Measurements from ENCODE around the gene BCL3. TPM values are rescaled to one million over a fixed set of nuclear protein-coding genes. Genes with fewer than 3 reads are reported as not detected.

BCL3 gene
- total and polyA plus RNA-seq, 10 of the 15 experiments (the other 5 are each of a cell fraction or from before 2014, with no cell fraction given) = 0.55 to 22.7 (median 3.6) TPM

DNA sequence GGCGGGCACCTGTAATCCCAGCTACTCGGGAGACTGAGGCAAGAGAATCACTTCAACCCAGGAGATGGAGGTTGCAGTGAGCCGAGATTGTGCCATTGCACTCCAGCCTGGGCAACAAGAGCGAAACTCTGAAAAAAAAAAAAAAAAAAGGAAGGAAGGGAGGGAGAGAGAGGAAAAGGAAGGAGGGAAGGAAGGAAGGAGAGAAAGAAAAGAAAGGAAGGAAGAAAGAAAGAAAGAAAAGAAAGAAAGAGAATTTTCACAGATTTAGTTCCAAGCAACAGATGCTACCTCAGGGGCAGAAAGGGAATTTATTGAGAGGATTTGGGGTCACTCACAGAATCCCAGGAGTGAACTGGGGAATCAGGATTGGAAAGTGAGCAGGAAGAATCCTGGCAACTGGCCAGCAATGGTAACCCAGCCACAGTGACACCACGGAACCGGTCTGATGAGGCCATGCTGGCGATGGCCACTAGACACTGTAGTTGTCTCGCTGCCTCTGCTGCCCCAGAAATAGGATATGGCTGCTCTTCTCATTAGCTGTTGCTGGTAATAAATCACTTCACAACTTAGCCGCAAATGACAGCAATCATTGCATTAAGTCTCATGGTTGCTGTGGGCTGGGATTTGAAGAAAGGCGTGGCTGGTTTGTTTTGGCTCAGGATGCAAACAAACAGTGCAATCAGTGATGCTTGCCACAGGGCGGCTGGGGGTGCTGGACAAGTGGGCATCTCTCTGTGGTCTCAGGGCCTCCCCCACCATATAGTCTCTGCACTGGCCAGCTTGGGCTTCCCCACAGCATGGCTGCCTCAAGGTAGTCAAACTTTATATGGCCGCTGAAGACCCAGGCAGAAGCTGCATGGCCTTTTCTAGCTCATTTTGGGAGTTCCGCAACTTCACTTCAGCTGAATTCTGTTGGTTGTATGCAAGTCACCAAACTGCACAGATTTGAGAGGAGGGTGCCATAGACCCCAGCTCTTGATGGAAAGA, 55.2 kb downstream of the BCL3 start:
- Histone ChIP-seq H3K4me3 (no peak overlapping the region), H4K20me1 (ENCODE audit: control insufficient read depth, insufficient read depth) (no peaks in the 10 kb centered on the region), H3K27ac (ENCODE audit: control insufficient read depth, insufficient read depth) (no peak overlapping the region), H3K4me2 (ENCODE audit: control insufficient read depth, insufficient read depth) (no peak overlapping the region), H3K36me3 (ENCODE audit: control insufficient read depth in 2 of 2, insufficient read depth in 2 of 2, low read length in 1 of 2) (no peaks in the 10 kb centered on the region), H3K79me2 (ENCODE audit: control insufficient read depth, insufficient read depth, low read length) (no peaks in the 10 kb centered on the region), H3K4me1 (ENCODE audit: control insufficient read depth, insufficient read depth, low read length) (peaks cover 11% of the 10 kb centered on the region), H3K27me3 (replicated peaks in 1 of 2; ENCODE audit: control insufficient read depth in 2 of 2, insufficient read depth in 2 of 2, low read length in 1 of 2) (no peaks in the 10 kb centered on the region; a peak in 2 of 4 replicates), H2AFZ (ENCODE audit: control insufficient read depth, low read depth, low read length) (no peak overlapping the region), H3K9ac (ENCODE audit: control insufficient read depth, insufficient read depth, low read length) (no peak overlapping the region), H3K9me3 (replicated peaks; ENCODE audit: control insufficient read depth, insufficient read depth, low read length) (no peaks in the 10 kb centered on the region)
- 48% methylated on average over 12 of the region's 13 CpGs for WGBS (ENCODE audit: insufficient coverage, insufficient replicate concordance, low lambda C conversion rate, missing lambda C conversion rate)
- FAIRE-seq = no peak
- POLR2A ChIA-PET = no interaction called here
- CTCF ChIA-PET = interaction anchor here (0.6 to 2.5 kb wide), 5 partner anchors 11 to 80 kb away, joined by 3 to 17 read pairs (median 4); no protein-coding TSS in a partner anchor
- no peak for ATAC-seq
- RAD21 ChIA-PET (ENCODE audit: unreplicated experiment) = no interaction called here
- intact Hi-C loops (cut with micrococcal nuclease; ENCODE audit: unreplicated experiment) (loop anchor here (5.0 kb wide), 1 partner anchor 39 kb away; no protein-coding TSS in a partner anchor), in situ Hi-C loops (cut with MboI) (no loop called here)
- no TSS peak for BruUV-seq (replicated peaks)
- SMC1A ChIA-PET (ENCODE audit: uncharacterized antibody, unreplicated experiment) = interaction anchor here (1.0 to 1.1 kb wide), 2 partner anchors 33 to 80 kb away, joined by 4 read pairs; no protein-coding TSS in a partner anchor
- DNase-seq (ENCODE audit: low read depth, low spot score) = no peak
- TF ChIP-seq, protein P1, sequence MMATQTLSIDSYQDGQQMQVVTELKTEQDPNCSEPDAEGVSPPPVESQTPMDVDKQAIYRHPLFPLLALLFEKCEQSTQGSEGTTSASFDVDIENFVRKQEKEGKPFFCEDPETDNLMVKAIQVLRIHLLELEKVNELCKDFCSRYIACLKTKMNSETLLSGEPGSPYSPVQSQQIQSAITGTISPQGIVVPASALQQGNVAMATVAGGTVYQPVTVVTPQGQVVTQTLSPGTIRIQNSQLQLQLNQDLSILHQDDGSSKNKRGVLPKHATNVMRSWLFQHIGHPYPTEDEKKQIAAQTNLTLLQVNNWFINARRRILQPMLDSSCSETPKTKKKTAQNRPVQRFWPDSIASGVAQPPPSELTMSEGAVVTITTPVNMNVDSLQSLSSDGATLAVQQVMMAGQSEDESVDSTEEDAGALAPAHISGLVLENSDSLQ (IDR thresholded peaks at IDR 0.05) = peak; percentile 60
- TF ChIP-seq, protein P2, sequence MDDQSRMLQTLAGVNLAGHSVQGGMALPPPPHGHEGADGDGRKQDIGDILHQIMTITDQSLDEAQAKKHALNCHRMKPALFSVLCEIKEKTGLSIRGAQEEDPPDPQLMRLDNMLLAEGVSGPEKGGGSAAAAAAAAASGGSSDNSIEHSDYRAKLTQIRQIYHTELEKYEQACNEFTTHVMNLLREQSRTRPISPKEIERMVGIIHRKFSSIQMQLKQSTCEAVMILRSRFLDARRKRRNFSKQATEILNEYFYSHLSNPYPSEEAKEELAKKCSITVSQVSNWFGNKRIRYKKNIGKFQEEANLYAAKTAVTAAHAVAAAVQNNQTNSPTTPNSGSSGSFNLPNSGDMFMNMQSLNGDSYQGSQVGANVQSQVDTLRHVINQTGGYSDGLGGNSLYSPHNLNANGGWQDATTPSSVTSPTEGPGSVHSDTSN (IDR thresholded peaks at IDR 0.05; ENCODE audit: insufficient replicate concordance, low read depth, low read length) = peak; percentile 55
- TF ChIP-seq ZNF207 (IDR thresholded peaks at IDR 0.05; ENCODE audit: borderline replicate concordance) = no peak
- 0 out of 2 replicates have a peak, but pooled peaks have one; percentile 10 for TF ChIP-seq YY1 (IDR thresholded peaks at IDR 0.05; ENCODE audit: low read depth, low read length)
